Testis (tissue), 2 donors: ENCODE data around the gene PLB1.

Experiments used
- POLR2A ChIP-seq: fragments of 450-650 bp; IDR thresholded peaks from one replicate; pipeline ENCODE4 v1.6.1; 2017; ENCODE audit warnings: antibody characterized with exemption, mild to moderate bottlenecking, moderate library complexity
- TF ChIP-seq, protein P1 (sequence below), 3 experiments: fragments of 450-650 bp in 2 of 3; fragments of 200-600 bp in 1 of 3; sonication (generic) in 1 of 3; IDR thresholded peaks; one replicate each; pipeline ENCODE4 v1.5.1; 2016 to 2019; ENCODE audit warnings: antibody characterized with exemption in 3 of 3, mild to moderate bottlenecking in 2 of 3, moderate library complexity in 1 of 3

GRCh38 chr2:28626376-28626775 lies 130.5 kb downstream of the PLB1 start:
- TF ChIP-seq, protein P1, sequence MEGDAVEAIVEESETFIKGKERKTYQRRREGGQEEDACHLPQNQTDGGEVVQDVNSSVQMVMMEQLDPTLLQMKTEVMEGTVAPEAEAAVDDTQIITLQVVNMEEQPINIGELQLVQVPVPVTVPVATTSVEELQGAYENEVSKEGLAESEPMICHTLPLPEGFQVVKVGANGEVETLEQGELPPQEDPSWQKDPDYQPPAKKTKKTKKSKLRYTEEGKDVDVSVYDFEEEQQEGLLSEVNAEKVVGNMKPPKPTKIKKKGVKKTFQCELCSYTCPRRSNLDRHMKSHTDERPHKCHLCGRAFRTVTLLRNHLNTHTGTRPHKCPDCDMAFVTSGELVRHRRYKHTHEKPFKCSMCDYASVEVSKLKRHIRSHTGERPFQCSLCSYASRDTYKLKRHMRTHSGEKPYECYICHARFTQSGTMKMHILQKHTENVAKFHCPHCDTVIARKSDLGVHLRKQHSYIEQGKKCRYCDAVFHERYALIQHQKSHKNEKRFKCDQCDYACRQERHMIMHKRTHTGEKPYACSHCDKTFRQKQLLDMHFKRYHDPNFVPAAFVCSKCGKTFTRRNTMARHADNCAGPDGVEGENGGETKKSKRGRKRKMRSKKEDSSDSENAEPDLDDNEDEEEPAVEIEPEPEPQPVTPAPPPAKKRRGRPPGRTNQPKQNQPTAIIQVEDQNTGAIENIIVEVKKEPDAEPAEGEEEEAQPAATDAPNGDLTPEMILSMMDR (IDR thresholded peaks at IDR 0.05) = no peak
- no peak for TF ChIP-seq POLR2A
